Measurements from ENCODE around the gene NOTCH1. TPM values are rescaled to one million over a fixed set of nuclear protein-coding genes. Genes with fewer than 3 reads are reported as not detected.

NOTCH1 gene
- total and polyA plus RNA-seq, 2 of the 4 experiments (the other 2 are of a cell fraction): 1.8 to 6.0 TPM

GRCh38 chr9:136531186-136531903 is 14.5 kb downstream of the NOTCH1 start:
- Histone ChIP-seq H2AK5ac (ENCODE audit: low read depth, low read length) (no peak overlapping the region), H3K79me1 (ENCODE audit: low read depth in 1 of 2, low read length in 2 of 2) (peaks cover 5 to 50% of the 10 kb centered on the region in 2 experiments; a peak in 3 of 4 replicates), H2BK5ac (ENCODE audit: low read depth, low read length, poor library complexity, severe bottlenecking) (no peak overlapping the region), H2AK9ac (replicated peaks; ENCODE audit: low read depth, low read length, poor library complexity) (no peak overlapping the region), H3K27me3 (ENCODE audit: control insufficient read depth, insufficient read depth, low read length) (no peaks in the 10 kb centered on the region), H3K4me1 (ENCODE audit: control insufficient read depth, insufficient read depth, low read length) (peaks cover 2% of the 10 kb centered on the region; the same call in 1 of the 2 replicates), H4K20me1 (ENCODE audit: insufficient read depth, low read length) (peaks cover 62% of the 10 kb centered on the region), H3K9me3 (ENCODE audit: control insufficient read depth, insufficient read depth, low read length) (no peaks in the 10 kb centered on the region), H2BK120ac (ENCODE audit: low read depth, low read length) (no peak overlapping the region), H3K18ac (ENCODE audit: low read depth, low read length) (no peak overlapping the region), H3K9me1 (ENCODE audit: insufficient read depth, low read length) (no peaks in the 10 kb centered on the region), H2BK20ac (ENCODE audit: low read depth, low read length) (no peak overlapping the region), H2BK15ac (ENCODE audit: low read depth, low read length) (no peak overlapping the region), H3K36me3 (ENCODE audit: control insufficient read depth, insufficient read depth, low read length) (peaks cover 14% of the 10 kb centered on the region; the same call in 1 of the 2 replicates), H3K14ac (replicated peaks; ENCODE audit: low read depth, low read length) (no peak overlapping the region), H3K9ac (ENCODE audit: low read depth, low read length) (no peak overlapping the region), H3K27ac (ENCODE audit: insufficient read depth, low read length) (no peak overlapping the region), H3K4ac (ENCODE audit: low read depth, low read length) (no peak overlapping the region), H4K5ac (ENCODE audit: low read depth, low read length) (no peak overlapping the region), H4K8ac (ENCODE audit: low read depth in 2 of 2, low read length in 2 of 2) (no peak overlapping the region), H3K4me3 (ENCODE audit: insufficient read depth, low read depth, low read length) (no peak overlapping the region), H4K91ac (ENCODE audit: insufficient read depth, low read depth, low read length) (no peak overlapping the region), H2AFZ (replicated peaks; ENCODE audit: low read length, poor library complexity) (no peak overlapping the region), H3K56ac (ENCODE audit: extremely low read depth, insufficient read depth, low read length) (no peak overlapping the region), H3K23ac (ENCODE audit: low read depth, low read length) (no peak overlapping the region), H3K4me2 (ENCODE audit: low read depth, low read length) (no peak overlapping the region)
- TF ChIP-seq CHD1 (IDR thresholded peaks at IDR 0.05; ENCODE audit: low read depth, low read length) (no peak), CTCF (conservative IDR thresholded peaks at IDR 0.05; ENCODE audit: low read depth, low read length) (no peak), MAFK (IDR thresholded peaks at IDR 0.05; ENCODE audit: low read depth, low read length) (no peak), CEBPB (IDR thresholded peaks at IDR 0.05; ENCODE audit: low read depth, low read length) (no peak), NFE2L2 (IDR thresholded peaks at IDR 0.05; ENCODE audit: low read depth, low read length) (no peak), ELK1 (IDR thresholded peaks at IDR 0.05; ENCODE audit: borderline replicate concordance, low read depth, low read length) (no peak), FOS (IDR thresholded peaks at IDR 0.05; ENCODE audit: low read depth, low read length) (no peak), POLR2A (IDR thresholded peaks at IDR 0.05; ENCODE audit: low read depth, low read length) (no peak), RAD21 (IDR thresholded peaks at IDR 0.05; ENCODE audit: low read length) (no peak), RFX5 (IDR thresholded peaks at IDR 0.05; ENCODE audit: low read depth, low read length) (no peak), USF2 (IDR thresholded peaks at IDR 0.05; ENCODE audit: low read depth, low read length) (no peak), SMC3 (IDR thresholded peaks at IDR 0.05; ENCODE audit: low read depth, low read length) (no peak), RCOR1 (IDR thresholded peaks at IDR 0.05; ENCODE audit: insufficient replicate concordance, low read length) (no peak), BHLHE40 (IDR thresholded peaks at IDR 0.05; ENCODE audit: low read depth, low read length) (no peak)
- in situ Hi-C loops (cut with MboI; ENCODE audit: low sequenced_read_pairs): no loop called here
- intact Hi-C loops (cut with micrococcal nuclease): no loop called here
- dilution Hi-C loops (cut with HindIII; ENCODE audit: low sequenced_read_pairs, unreplicated experiment): no loop called here
- ATAC-seq (ENCODE audit: low read depth): no peak
- CTCF ChIA-PET: no interaction called here
- POLR2A ChIA-PET (ENCODE audit: unreplicated experiment): no interaction called here
- DNase-seq: no peak
- 92% methylated on average over 19 of the region's 37 CpGs; no CpG with 5 or more reads in 1 of the 2 experiments for WGBS, 2 experiments (ENCODE audit: extremely low coverage in 2 of 2, insufficient read length in 1 of 2)
- BruUV-seq (replicated peaks): no TSS peak

Data from IMR-90 (cell line).